HL-60 (cell line): ENCODE results near the gene SPAG17.

Source experiments
- GABPA ChIP-seq: IDR thresholded peaks from 2 replicates; pipeline ENCODE4 v1.6.1; 2012; ENCODE audit warnings: low read depth
- TF ChIP-seq, protein P1 (sequence below): IDR thresholded peaks from 2 replicates; pipeline ENCODE4 v1.6.1; 2012; ENCODE audit warnings: low read depth; ENCODE audit not compliant: insufficient replicate concordance
- TF ChIP-seq, protein P2 (sequence below): IDR thresholded peaks from one replicate; pipeline ENCODE4 v1.5.1; 2011; ENCODE audit warnings: low read length, control low read depth, inconsistent platforms; ENCODE audit not compliant: insufficient read depth

DNA sequence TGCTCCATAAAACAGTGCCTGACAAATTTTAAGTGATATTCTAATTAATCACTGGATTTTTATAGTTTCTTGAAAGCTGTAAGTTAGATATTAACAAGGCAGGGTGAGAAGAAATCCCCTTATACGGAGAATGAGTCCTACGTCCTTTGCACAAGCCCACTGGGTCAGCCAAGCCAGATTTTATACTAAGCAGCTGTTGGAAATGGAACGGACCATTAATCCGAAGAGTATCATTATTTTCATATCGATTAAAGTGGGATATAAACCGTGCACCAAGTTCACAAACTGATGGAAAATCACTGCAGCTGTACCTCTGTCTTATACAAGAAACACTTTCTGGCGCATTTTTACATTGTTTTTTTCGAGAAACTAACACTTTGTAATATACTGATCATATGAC, 35.2 kb downstream of the SPAG17 start:
- TF ChIP-seq, protein P1, sequence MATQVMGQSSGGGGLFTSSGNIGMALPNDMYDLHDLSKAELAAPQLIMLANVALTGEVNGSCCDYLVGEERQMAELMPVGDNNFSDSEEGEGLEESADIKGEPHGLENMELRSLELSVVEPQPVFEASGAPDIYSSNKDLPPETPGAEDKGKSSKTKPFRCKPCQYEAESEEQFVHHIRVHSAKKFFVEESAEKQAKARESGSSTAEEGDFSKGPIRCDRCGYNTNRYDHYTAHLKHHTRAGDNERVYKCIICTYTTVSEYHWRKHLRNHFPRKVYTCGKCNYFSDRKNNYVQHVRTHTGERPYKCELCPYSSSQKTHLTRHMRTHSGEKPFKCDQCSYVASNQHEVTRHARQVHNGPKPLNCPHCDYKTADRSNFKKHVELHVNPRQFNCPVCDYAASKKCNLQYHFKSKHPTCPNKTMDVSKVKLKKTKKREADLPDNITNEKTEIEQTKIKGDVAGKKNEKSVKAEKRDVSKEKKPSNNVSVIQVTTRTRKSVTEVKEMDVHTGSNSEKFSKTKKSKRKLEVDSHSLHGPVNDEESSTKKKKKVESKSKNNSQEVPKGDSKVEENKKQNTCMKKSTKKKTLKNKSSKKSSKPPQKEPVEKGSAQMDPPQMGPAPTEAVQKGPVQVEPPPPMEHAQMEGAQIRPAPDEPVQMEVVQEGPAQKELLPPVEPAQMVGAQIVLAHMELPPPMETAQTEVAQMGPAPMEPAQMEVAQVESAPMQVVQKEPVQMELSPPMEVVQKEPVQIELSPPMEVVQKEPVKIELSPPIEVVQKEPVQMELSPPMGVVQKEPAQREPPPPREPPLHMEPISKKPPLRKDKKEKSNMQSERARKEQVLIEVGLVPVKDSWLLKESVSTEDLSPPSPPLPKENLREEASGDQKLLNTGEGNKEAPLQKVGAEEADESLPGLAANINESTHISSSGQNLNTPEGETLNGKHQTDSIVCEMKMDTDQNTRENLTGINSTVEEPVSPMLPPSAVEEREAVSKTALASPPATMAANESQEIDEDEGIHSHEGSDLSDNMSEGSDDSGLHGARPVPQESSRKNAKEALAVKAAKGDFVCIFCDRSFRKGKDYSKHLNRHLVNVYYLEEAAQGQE = no peak
- TF ChIP-seq GABPA = no peak
- TF ChIP-seq, protein P2, sequence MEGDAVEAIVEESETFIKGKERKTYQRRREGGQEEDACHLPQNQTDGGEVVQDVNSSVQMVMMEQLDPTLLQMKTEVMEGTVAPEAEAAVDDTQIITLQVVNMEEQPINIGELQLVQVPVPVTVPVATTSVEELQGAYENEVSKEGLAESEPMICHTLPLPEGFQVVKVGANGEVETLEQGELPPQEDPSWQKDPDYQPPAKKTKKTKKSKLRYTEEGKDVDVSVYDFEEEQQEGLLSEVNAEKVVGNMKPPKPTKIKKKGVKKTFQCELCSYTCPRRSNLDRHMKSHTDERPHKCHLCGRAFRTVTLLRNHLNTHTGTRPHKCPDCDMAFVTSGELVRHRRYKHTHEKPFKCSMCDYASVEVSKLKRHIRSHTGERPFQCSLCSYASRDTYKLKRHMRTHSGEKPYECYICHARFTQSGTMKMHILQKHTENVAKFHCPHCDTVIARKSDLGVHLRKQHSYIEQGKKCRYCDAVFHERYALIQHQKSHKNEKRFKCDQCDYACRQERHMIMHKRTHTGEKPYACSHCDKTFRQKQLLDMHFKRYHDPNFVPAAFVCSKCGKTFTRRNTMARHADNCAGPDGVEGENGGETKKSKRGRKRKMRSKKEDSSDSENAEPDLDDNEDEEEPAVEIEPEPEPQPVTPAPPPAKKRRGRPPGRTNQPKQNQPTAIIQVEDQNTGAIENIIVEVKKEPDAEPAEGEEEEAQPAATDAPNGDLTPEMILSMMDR = no peak
